ENCODE measurements around the gene PDE11A. TPM values are rescaled to one million over a fixed set of nuclear protein-coding genes. Genes with fewer than 3 reads are reported as not detected.

Gene PDE11A
- total RNA-seq, 1 donor from 2014 or later = not detected

- DNase-seq (ENCODE audit: low read depth in 2 of 2) = no peak
These were observed 438.7 kb downstream of the PDE11A start for GRCh38 chr2:177633910-177634294.

GRCh38 chr2:177633111-177633510 is 439.5 kb downstream of the PDE11A start:
- DNase-seq (ENCODE audit: low read depth in 2 of 2) = no peak

GRCh38 chr2:177631680-177632079 is 440.9 kb downstream of the PDE11A start:
- DNase-seq (ENCODE audit: low read depth in 2 of 2) = no peak

GRCh38 chr2:177629357-177630024 is 443.1 kb downstream of the PDE11A start:
- no peak for DNase-seq (ENCODE audit: low read depth in 2 of 2)

- DNase-seq (ENCODE audit: low read depth in 2 of 2) = no peak
These were observed 443.7 kb downstream of the PDE11A start for GRCh38 chr2:177628831-177629230.

- DNase-seq (ENCODE audit: low read depth in 2 of 2) = peak in 1 of 2 donors; percentile 20
These were observed 446.6 kb downstream of the PDE11A start for GRCh38 chr2:177625744-177626650.

GRCh38 chr2:177622521-177622920 is 450.1 kb downstream of the PDE11A start:
- no peak for DNase-seq (ENCODE audit: low read depth in 2 of 2)

- no peak for DNase-seq (ENCODE audit: low read depth in 2 of 2)
These were observed 452.6 kb downstream of the PDE11A start for GRCh38 chr2:177619986-177620385.

- DNase-seq (ENCODE audit: low read depth in 2 of 2) = no peak
These were observed 453.1 kb downstream of the PDE11A start for GRCh38 chr2:177619461-177619860.

- peak; percentile 89 to 92 for DNase-seq (ENCODE audit: low read depth in 2 of 2)
These were observed 454.0 kb downstream of the PDE11A start for GRCh38 chr2:177618255-177619253.

- DNase-seq (ENCODE audit: low read depth in 2 of 2) = no peak
These were observed 454.7 kb downstream of the PDE11A start for GRCh38 chr2:177617849-177618248.

GRCh38 chr2:177616731-177617130 is 455.8 kb downstream of the PDE11A start:
- peak in 1 of 2 donors; percentile 61 for DNase-seq (ENCODE audit: low read depth in 2 of 2)

GRCh38 chr2:177616066-177616465 is 456.5 kb downstream of the PDE11A start:
- DNase-seq (ENCODE audit: low read depth in 2 of 2) = no peak

- no peak for DNase-seq (ENCODE audit: low read depth in 2 of 2)
These were observed 459.9 kb downstream of the PDE11A start for GRCh38 chr2:177612659-177613058.

GRCh38 chr2:177611310-177611886 is 461.2 kb downstream of the PDE11A start:
- no peak for DNase-seq (ENCODE audit: low read depth in 2 of 2)

GRCh38 chr2:177610813-177611212 is 461.8 kb downstream of the PDE11A start:
- no peak for DNase-seq (ENCODE audit: low read depth in 2 of 2)

- DNase-seq (ENCODE audit: low read depth in 2 of 2) = peak in 1 of 2 donors; percentile 20
These were observed 465.9 kb downstream of the PDE11A start for GRCh38 chr2:177606636-177607035.

GRCh38 chr2:177604271-177605065 is 468.1 kb downstream of the PDE11A start:
- peak; percentile 62 for DNase-seq (ENCODE audit: low read depth in 2 of 2)

- no peak for DNase-seq (ENCODE audit: low read depth in 2 of 2)
These were observed 468.8 kb downstream of the PDE11A start for GRCh38 chr2:177603768-177604167.

GRCh38 chr2:177603181-177603580 is 469.4 kb downstream of the PDE11A start:
- DNase-seq (ENCODE audit: low read depth in 2 of 2) = no peak

All from lung microvascular endothelial cell (primary cell).